GM12892 (cell line): Measurements from ENCODE around the gene IL18R1.

Experiments
- POLR2A ChIP-seq: IDR thresholded peaks from 2 replicates; pipeline ENCODE4 v1.6.1; 2011; ENCODE audit warnings: low read depth, low read length, control low read depth
- POLR2AphosphoS5 ChIP-seq: IDR thresholded peaks from 2 replicates; pipeline ENCODE4 v1.6.1; 2011; ENCODE audit warnings: low read depth, low read length, control low read depth
- TAF1 ChIP-seq: IDR thresholded peaks from 2 replicates; pipeline ENCODE4 v1.6.1; 2011; ENCODE audit warnings: low read depth, mild to moderate bottlenecking, control low read depth, low read length, borderline replicate concordance

- TF ChIP-seq POLR2AphosphoS5 (no peak), POLR2A (no peak), TAF1 (no peak)
Measured at GRCh38 chr2:102432386-102432785, 76.8 kb downstream of the IL18R1 start.
